ENCODE results near the gene OLIG2. TPM values are rescaled to one million over a fixed set of nuclear protein-coding genes. Genes with fewer than 3 reads are reported as not detected.

The OLIG2 gene
- total RNA-seq: not detected in 2 replicates

DNA sequence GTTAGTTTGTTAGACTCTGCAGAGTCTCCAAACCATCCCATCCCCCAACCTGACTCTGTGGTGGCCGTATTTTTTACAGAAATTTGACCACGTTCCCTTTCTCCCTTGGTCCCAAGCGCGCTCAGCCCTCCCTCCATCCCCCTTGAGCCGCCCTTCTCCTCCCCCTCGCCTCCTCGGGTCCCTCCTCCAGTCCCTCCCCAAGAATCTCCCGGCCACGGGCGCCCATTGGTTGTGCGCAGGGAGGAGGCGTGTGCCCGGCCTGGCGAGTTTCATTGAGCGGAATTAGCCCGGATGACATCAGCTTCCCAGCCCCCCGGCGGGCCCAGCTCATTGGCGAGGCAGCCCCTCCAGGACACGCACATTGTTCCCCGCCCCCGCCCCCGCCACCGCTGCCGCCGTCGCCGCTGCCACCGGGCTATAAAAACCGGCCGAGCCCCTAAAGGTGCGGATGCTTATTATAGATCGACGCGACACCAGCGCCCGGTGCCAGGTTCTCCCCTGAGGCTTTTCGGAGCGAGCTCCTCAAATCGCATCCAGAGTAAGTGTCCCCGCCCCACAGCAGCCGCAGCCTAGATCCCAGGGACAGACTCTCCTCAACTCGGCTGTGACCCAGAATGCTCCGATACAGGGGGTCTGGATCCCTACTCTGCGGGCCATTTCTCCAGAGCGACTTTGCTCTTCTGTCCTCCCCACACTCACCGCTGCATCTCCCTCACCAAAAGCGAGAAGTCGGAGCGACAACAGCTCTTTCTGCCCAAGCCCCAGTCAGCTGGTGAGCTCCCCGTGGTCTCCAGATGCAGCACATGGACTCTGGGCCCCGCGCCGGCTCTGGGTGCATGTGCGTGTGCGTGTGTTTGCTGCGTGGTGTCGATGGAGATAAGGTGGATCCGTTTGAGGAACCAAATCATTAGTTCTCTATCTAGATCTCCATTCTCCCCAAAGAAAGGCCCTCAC lies at the start of gene OLIG2:
OLIG2 (plus strand) TSS at position 447 of the 954 bp plus-strand sequence. CDS start 928 bp downstream, outside the sequence.

DNA sequence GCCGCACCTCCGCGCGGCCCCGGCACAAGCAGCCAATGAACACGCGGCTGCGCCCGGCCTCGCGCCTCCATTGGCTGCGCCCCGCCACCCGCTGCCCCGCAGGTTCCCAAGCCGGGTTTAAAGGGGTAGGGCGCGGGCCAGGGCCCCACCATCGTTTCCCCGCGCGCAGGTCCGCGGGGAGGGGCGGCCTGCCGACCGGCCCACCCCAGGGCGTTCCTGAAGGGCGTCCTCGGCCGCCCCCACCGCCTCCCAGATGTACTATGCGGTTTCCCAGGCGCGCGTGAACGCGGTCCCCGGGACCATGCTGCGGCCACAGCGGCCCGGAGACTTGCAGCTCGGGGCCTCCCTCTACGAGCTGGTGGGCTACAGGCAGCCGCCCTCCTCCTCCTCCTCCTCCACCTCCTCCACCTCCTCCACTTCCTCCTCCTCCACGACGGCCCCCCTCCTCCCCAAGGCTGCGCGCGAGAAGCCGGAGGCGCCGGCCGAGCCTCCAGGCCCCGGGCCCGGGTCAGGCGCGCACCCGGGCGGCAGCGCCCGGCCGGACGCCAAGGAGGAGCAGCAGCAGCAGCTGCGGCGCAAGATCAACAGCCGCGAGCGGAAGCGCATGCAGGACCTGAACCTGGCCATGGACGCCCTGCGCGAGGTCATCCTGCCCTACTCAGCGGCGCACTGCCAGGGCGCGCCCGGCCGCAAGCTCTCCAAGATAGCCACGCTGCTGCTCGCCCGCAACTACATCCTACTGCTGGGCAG lies 44.4 kb downstream of the OLIG2 start, which contains the start of gene OLIG1:
OLIG1 (plus strand) TSS at position 148 of the 750 bp plus-strand sequence; CDS start at position 254, 106 bp downstream.

Other genes starting within 250 kb of the OLIG2 start
- gene OLIG1, start 44.2 kb downstream of the OLIG2 start, total RNA-seq: not detected in 2 replicates
- gene IFNAR2, start 204.0 kb downstream of the OLIG2 start, total RNA-seq: 5.8 and 7.9 TPM in 2 replicates
- 43.5 and 61.2 TPM in 2 replicates for gene IL10RB, start 240.4 kb downstream of the OLIG2 start, total RNA-seq